H9 (cell line): Measurements from ENCODE around the gene AGTPBP1. TPM values are rescaled to one million over a fixed set of nuclear protein-coding genes. Genes with fewer than 3 reads are reported as not detected.
A peak's percentile ranks its signal among the peaks of the same experiment; 100 is the strongest.

Experiments used
- DNase-seq: peaks from one replicate; pipeline ENCODE4 v3.0.0-alpha.2; 2017
- H2AFZ ChIP-seq: one replicate; pipeline ENCODE4 v1.6.1; 2013; ENCODE audit warnings: mild to moderate bottlenecking, low read length, control low read depth, moderate library complexity
- H2AK5ac ChIP-seq: 2 replicates; pipeline ENCODE4 v1.6.1; 2013; ENCODE audit warnings: low read length, control low read depth, mixed read lengths; ENCODE audit not compliant: insufficient read length
- H2BK120ac ChIP-seq: one replicate; pipeline ENCODE4 v1.6.1; 2013; ENCODE audit warnings: low read depth, mild to moderate bottlenecking, low read length, control low read depth, inconsistent platforms; ENCODE audit not compliant: poor library complexity, severe bottlenecking
- H2BK12ac ChIP-seq: 2 replicates; pipeline ENCODE4 v1.6.1; 2013; ENCODE audit warnings: low read length, control low read depth, mixed read lengths, low read depth; ENCODE audit not compliant: insufficient read length
- H2BK15ac ChIP-seq: 2 replicates; pipeline ENCODE4 v1.6.1; 2013; ENCODE audit warnings: low read depth, low read length, control low read depth
- H2BK20ac ChIP-seq: one replicate; pipeline ENCODE4 v1.6.1; 2013; ENCODE audit warnings: low read depth, mild to moderate bottlenecking, low read length, control low read depth, inconsistent platforms; ENCODE audit not compliant: poor library complexity, severe bottlenecking
- H2BK5ac ChIP-seq: 2 replicates; pipeline ENCODE4 v1.6.1; 2013; ENCODE audit warnings: low read length, control low read depth, mixed read lengths; ENCODE audit not compliant: insufficient read length
- H3K14ac ChIP-seq: 2 replicates; pipeline ENCODE4 v1.6.1; 2013; ENCODE audit warnings: low read length, control low read depth; ENCODE audit not compliant: insufficient read depth
- H3K18ac ChIP-seq: 2 replicates; pipeline ENCODE4 v1.6.1; 2013; ENCODE audit warnings: low read depth, mild to moderate bottlenecking, mixed read lengths, low read length, control low read depth; ENCODE audit not compliant: insufficient read length
- H3K23ac ChIP-seq: 2 replicates; pipeline ENCODE4 v1.6.1; 2013; ENCODE audit warnings: low read length, control low read depth, mixed read lengths, low read depth; ENCODE audit not compliant: insufficient read length
- H3K23me2 ChIP-seq: 2 replicates; pipeline ENCODE4 v1.6.1; 2013; ENCODE audit warnings: low read depth, mild to moderate bottlenecking, mixed read lengths, low read length, control low read depth; ENCODE audit not compliant: insufficient read length, poor library complexity, severe bottlenecking
- H3K27ac ChIP-seq: 2 replicates; pipeline ENCODE4 v1.5.1; 2013; ENCODE audit warnings: low read length, control low read depth, mixed read lengths, low read depth; ENCODE audit not compliant: insufficient read length
- H3K27me3 ChIP-seq: 2 replicates; pipeline ENCODE4 v1.6.1; 2013; ENCODE audit warnings: low read length, control low read depth, inconsistent platforms; ENCODE audit not compliant: insufficient read depth
- H3K4ac ChIP-seq: 2 replicates; pipeline ENCODE4 v1.6.1; 2013; ENCODE audit warnings: low read depth, mild to moderate bottlenecking, control low read depth, inconsistent platforms, low read length, moderate library complexity
- H3K4me1 ChIP-seq: 2 replicates; pipeline ENCODE4 v1.6.1; 2013; ENCODE audit warnings: low read length, control low read depth, inconsistent platforms; ENCODE audit not compliant: insufficient read depth
- H3K4me2 ChIP-seq: 2 replicates; pipeline ENCODE4 v1.6.1; 2013; ENCODE audit warnings: low read length, control low read depth, mixed read lengths; ENCODE audit not compliant: insufficient read length, insufficient read depth
- H3K56ac ChIP-seq: 2 replicates; pipeline ENCODE4 v1.6.1; 2013; ENCODE audit warnings: low read depth, mild to moderate bottlenecking, mixed read lengths, low read length, control low read depth; ENCODE audit not compliant: insufficient read length
- H3K79me1 ChIP-seq: 2 replicates; pipeline ENCODE4 v1.6.1; 2013; ENCODE audit warnings: low read depth, mild to moderate bottlenecking, moderate library complexity, low read length, control low read depth, inconsistent platforms; ENCODE audit not compliant: insufficient read depth, poor library complexity, severe bottlenecking
- H3K79me2 ChIP-seq: 2 replicates; pipeline ENCODE4 v1.6.1; 2013; ENCODE audit warnings: low read length, control low read depth, inconsistent platforms; ENCODE audit not compliant: insufficient read depth
- H3K9ac ChIP-seq: 2 replicates; pipeline ENCODE4 v1.6.1; 2013; ENCODE audit warnings: low read length, control low read depth, mixed read lengths; ENCODE audit not compliant: insufficient read length; ENCODE audit errors: extremely low read depth
- H3K9me3 ChIP-seq: one replicate; pipeline ENCODE4 v1.6.1; 2013; ENCODE audit warnings: low read depth, low read length, inconsistent platforms; ENCODE audit not compliant: control insufficient read depth
- H3T11ph ChIP-seq: one replicate; pipeline ENCODE4 v1.6.1; 2013; ENCODE audit warnings: mild to moderate bottlenecking, low read length, control low read depth, inconsistent platforms
- H4K20me1 ChIP-seq: one replicate; pipeline ENCODE4 v1.6.1; 2013; ENCODE audit not compliant: control insufficient read depth, insufficient read length, insufficient read depth
- H4K5ac ChIP-seq: 2 replicates; pipeline ENCODE4 v1.6.1; 2013; ENCODE audit warnings: low read depth, mild to moderate bottlenecking, mixed read lengths, low read length, control low read depth; ENCODE audit not compliant: insufficient read length
- H4K8ac ChIP-seq: replicated peaks from 2 replicates; pipeline ENCODE4 v1.6.1; 2013; ENCODE audit warnings: low read length, control low read depth, mixed read lengths, low read depth; ENCODE audit not compliant: insufficient read length
- H4K91ac ChIP-seq: 2 replicates; pipeline ENCODE4 v1.6.1; 2013; ENCODE audit warnings: low read depth, mild to moderate bottlenecking, moderate library complexity, mixed read lengths, low read length, control low read depth; ENCODE audit not compliant: insufficient read length
- H3K27ac Mint-ChIP-seq, 3 experiments: 2 replicates in 2 of 3; 3 replicates in 1 of 3; pipeline ENCODE4 v1.8.0; 2020 to 2021; ENCODE audit warnings: mixed read lengths in 3 of 3, mild to moderate bottlenecking in 1 of 3, moderate library complexity in 1 of 3
- H3K27me3 Mint-ChIP-seq: 2 replicates; pipeline ENCODE4 v1.8.0; 2021; ENCODE audit warnings: low read depth, mild to moderate bottlenecking, moderate library complexity, mixed read lengths
- H3K36me3 Mint-ChIP-seq, 3 experiments: 2 replicates in 2 of 3; 3 replicates in 1 of 3; pipeline ENCODE4 v1.8.0; 2020 to 2021; ENCODE audit warnings: low read depth in 3 of 3, mixed read lengths in 3 of 3; ENCODE audit not compliant: insufficient read depth in 1 of 3
- H3K4me1 Mint-ChIP-seq, 2 experiments: 2 replicates each; pipeline ENCODE4 v1.8.0; 2020; ENCODE audit warnings: mixed read lengths in 2 of 2
- H3K4me3 Mint-ChIP-seq, 2 experiments: 2 replicates in 1 of 2; 3 replicates in 1 of 2; pipeline ENCODE4 v1.8.0; 2020 to 2021; ENCODE audit warnings: mild to moderate bottlenecking in 2 of 2, mixed read lengths in 2 of 2, moderate library complexity in 1 of 2
- H3K9me3 Mint-ChIP-seq, 2 experiments: 2 replicates in 1 of 2; 3 replicates in 1 of 2; pipeline ENCODE4 v1.8.0; 2020; ENCODE audit warnings: mild to moderate bottlenecking in 2 of 2, mixed read lengths in 2 of 2, moderate library complexity in 1 of 2
- CTCF ChIP-seq: fragments of 200-600 bp; sonication (generic); conservative IDR thresholded peaks from 3 replicates; pipeline ENCODE4 v1.8.0; 2021; ENCODE audit warnings: antibody characterized with exemption, mild to moderate bottlenecking
- WGBS: extraction: QIAGEN DNeasy Blood & Tissue Kit; methylation state at CpG from one replicate; pipeline ENCODE4 v1.1.7; 2013; ENCODE audit warnings: missing lambda C conversion rate, low lambda C conversion rate, mixed read lengths; ENCODE audit not compliant: insufficient read length; ENCODE audit errors: extremely low coverage; 5-methylcytosine and 5-hydroxymethylcytosine counted together
- total RNA-seq: library from RNA; stranded (reverse); gene quantifications from 2 replicates; pipeline ENCODE4 v1.2.1, GENCODE V29; 2021

The AGTPBP1 gene
- total RNA-seq, 1 experiment from 2014 or later = 53.1 TPM

- Mint-ChIP-seq H3K36me3 (no peaks in the 10 kb centered on the region; a peak in 1 of 7 replicates), H3K4me1 (peaks cover 40 to 45% of the 10 kb centered on the region in 2 experiments), H3K4me3 (peak overlapping the region; percentile 83 to 93), H3K27ac (peak overlapping the region; percentile 6 to 96 (median 92); a peak in 5 of 7 replicates), H3K27me3 (no peaks in the 10 kb centered on the region), H3K9me3 (no peaks in the 10 kb centered on the region)
- H2BK12ac ChIP-seq = no peak overlapping the region
- H3K23me2 ChIP-seq = peaks cover 4% of the 10 kb centered on the region
- no peak overlapping the region for H3K56ac ChIP-seq
- H3K14ac ChIP-seq = peak overlapping the region; percentile 90; the same call in 1 of the 2 replicates
- no peak overlapping the region for H4K91ac ChIP-seq
- no peak overlapping the region for H4K5ac ChIP-seq
- WGBS = no CpG with 5 or more reads among the region's 8 CpGs
- H2BK15ac ChIP-seq = no peak overlapping the region
- peak overlapping the region; percentile 95 for H3K4me2 ChIP-seq
- H3K79me1 ChIP-seq = no peaks in the 10 kb centered on the region
- H2AFZ ChIP-seq = no peak overlapping the region
- no peaks in the 10 kb centered on the region for H3K9me3 ChIP-seq
- no peaks in the 10 kb centered on the region for H4K20me1 ChIP-seq
- no peak for DNase-seq
- no peak overlapping the region for H2BK120ac ChIP-seq
- H3K18ac ChIP-seq = no peak overlapping the region
- no peak overlapping the region for H2BK20ac ChIP-seq
- no peak overlapping the region for H2AK5ac ChIP-seq
- H3K9ac ChIP-seq = peak overlapping the region; percentile 88
- H3K79me2 ChIP-seq = peaks cover 13% of the 10 kb centered on the region; the same call in 1 of the 2 replicates
- H4K8ac ChIP-seq = no peak overlapping the region
- H3K27ac ChIP-seq = peak overlapping the region; percentile 12
- H3K4ac ChIP-seq = no peak overlapping the region
- no peak overlapping the region for H3T11ph ChIP-seq
- no peaks in the 10 kb centered on the region for H3K4me1 ChIP-seq
- H3K23ac ChIP-seq = no peak overlapping the region
- no peaks in the 10 kb centered on the region for H3K27me3 ChIP-seq
- no peak for TF ChIP-seq CTCF
- no peak overlapping the region for H2BK5ac ChIP-seq
Measured at GRCh38 chr9:85740787-85741094, 1.0 kb downstream of the AGTPBP1 start.
